Body of pancreas (tissue), 4 donors: ENCODE measurements around the gene CRBN.

Experiments
- CTCF ChIP-seq, 7 experiments: fragments of 450-650 bp in 4 of 7; fragments of 200-600 bp in 3 of 7; sonication (generic) in 3 of 7; IDR thresholded peaks; one replicate each; pipeline ENCODE4 v1.5.1; 2016 to 2019; ENCODE audit warnings: antibody characterized with exemption in 7 of 7
- POLR2A ChIP-seq, 3 donors: fragments of 450-650 bp; IDR thresholded peaks; one replicate each; pipeline ENCODE4 v1.6.1; 2016; ENCODE audit warnings: antibody characterized with exemption in 3 of 3, mild to moderate bottlenecking in 2 of 3

- no peak for TF ChIP-seq CTCF (IDR thresholded peaks at IDR 0.05)
- no peak for TF ChIP-seq POLR2A (IDR thresholded peaks at IDR 0.05)
These were observed 71.6 kb downstream of the CRBN start for GRCh38 chr3:3107858-3108257.
